SK-MEL-5 (cell line): ENCODE results near the gene ZBTB7C. TPM values are rescaled to one million over a fixed set of nuclear protein-coding genes. Genes with fewer than 3 reads are reported as not detected.

Experiments used
- DNase-seq: peaks from one replicate; pipeline ENCODE4 v3.0.0-alpha.2; 2016; ENCODE audit warnings: low read depth, low spot score
- in situ Hi-C: cut with HindIII; loops from 2 replicates; pipeline ENCODE4 v1.10.0; 2016; ENCODE audit warnings: low sequenced_read_pairs, high pct_unique_total_duplicates, low pct_unique_long_range_greater_than_20kb
- total RNA-seq: library from RNA; depleted of rRNA; stranded (reverse); fragments of >200 nt; shearing (Covaris generic); gene quantifications from 2 replicates; pipeline ENCODE4 v1.2.3, GENCODE V29; 2014

ZBTB7C gene
- total RNA-seq, 1 experiment from 2014 or later, result not detected

DNA sequence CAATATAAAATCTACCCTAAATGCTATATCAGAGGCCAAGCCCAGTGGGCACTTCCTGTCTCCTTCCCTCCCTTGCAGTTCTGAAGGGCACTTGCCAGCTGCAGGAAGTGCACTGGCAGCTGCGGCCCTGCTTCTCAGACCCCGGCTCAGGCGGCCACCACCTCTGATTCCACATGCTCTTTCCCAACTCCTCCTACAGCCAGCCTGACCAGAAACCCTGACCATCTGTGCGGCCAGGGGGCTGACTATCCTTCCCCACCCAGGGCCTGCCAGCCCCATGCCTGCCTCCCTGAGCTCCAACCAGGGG, 88.6 kb downstream of the ZBTB7C start:
- in situ Hi-C loops, result no loop called here
- no peak for DNase-seq

DNA sequence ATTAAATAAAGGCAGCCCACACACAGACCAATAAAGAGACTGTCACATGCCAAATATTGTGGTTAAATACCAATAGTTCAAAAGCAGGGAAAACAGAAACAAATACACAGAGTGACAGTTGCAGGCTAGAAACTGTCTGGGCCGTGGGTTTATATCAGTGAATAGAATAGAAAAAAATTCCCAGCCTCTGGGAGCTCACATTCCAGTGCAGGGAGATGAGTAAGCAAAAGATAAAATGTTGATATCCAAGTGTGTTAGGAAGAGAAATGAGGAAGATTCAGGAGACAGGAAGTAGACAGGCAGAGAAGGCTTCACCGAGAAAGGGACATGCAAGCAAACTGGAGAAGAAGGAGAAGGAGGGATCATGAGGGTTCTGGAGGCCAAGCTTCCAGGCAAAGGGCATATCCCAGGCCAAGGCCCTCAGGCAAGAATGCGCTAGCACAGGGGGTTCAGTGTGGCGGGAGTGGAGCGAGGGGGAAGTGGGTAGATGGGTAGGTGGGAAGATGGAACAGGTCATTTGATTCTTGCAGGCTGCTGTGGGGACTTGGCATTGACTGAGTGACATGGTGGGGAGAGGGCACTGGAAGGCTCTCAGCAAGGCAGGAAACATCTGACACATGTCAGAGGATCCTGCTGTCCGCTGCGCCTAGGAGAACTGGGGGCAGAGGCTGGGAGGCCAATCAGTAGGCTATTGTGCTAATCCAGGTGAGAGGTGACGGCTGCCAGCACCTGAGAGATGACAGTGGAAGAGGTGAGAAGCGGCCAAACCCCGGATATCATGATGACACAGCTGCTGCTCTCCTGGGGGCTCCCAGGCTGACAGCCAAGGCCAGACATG, 89.2 kb downstream of the ZBTB7C start:
- in situ Hi-C loops, result no loop called here
- no peak for DNase-seq

DNA sequence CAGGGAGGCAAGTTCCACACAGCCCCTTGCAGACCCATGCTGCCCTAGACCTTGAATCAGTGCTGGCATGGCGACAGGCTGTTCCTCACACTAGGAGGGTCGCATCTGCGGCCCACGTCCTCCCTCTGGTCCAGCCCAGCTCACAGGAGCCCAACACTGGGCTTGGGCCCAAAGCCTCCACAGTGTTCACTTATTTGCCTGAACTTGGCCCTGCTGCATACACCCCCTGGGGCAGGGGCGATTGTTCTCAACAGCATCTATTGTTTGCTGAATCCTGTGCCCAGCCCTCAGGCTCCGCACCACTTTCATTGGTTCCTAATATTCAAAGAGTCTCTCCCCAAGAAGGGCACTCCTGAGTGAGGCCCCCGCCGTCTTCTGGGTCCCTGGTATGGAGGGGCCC, 90.7 kb downstream of the ZBTB7C start:
- in situ Hi-C loops, result no loop called here
- no peak for DNase-seq

DNA sequence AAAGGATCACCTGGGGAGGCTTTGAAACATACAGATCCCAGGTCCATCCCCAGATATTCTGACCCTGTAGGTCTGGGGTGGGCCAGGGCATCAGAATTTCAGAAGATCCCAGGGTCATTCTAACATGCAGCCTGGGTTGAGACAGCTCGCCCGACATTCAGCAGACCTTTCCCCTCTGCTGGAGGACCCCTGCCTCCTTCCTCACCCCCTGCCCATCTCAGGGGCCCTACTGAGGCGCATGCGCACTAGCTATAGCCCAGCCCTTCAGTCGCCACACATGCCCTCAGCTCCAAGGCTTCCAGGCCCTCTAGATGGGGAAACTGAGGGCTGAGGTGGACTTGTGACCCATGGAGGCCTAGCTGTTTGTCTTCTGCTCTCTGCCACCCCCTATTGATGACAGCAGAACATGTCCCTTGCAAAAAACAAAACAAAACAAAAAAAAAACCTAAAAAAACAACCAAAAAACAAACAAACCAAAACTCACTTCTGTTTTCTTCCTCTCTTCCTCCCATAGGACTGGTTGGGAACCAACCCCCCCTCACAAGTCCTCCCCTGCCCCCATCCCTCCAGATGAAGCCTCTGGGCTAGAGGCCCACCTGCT, 91.3 kb downstream of the ZBTB7C start:
- no peak for DNase-seq
- in situ Hi-C loops, result no loop called here

DNA sequence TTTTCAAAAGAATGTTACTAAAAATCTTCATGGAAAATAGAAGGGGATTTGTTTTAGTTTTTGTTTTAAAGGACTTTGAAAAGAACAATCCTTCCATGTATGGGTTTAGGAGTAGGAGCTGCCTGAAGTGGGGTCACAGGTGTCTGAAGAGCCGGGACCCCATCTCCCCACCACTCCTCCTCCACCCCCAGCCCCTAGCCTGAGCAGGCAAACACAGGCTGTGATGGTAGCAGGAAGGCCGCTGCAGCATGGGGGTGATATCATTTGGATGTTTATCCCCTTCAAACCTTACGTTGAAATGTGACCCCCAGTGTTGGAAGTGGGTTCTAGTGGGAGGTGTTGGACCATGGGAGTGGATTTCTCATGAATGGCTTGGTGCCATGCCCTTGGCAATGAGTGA, 93.0 kb downstream of the ZBTB7C start:
- in situ Hi-C loops, result no loop called here
- no peak for DNase-seq

DNA sequence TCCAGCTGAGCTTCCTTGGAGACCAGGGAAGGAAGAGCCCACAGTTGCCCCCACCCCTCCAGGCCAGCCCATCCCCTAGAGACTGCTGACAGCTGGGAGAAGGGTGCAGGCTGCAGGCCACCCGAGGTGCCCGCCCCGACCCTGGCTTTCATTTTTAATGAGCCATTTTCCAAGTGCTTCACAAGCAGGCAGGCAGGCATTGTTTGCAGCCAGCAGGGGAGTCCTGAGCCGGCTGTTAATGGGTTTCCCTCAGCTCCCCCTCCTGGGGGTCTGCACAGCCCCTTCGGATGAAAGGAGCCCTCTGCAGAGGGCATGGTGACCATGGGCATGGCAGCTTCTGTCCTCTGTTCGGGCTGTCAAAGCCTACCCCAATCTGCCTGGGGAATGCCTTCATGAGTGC, 94.5 kb downstream of the ZBTB7C start:
- in situ Hi-C loops, result no loop called here
- no peak for DNase-seq

DNA sequence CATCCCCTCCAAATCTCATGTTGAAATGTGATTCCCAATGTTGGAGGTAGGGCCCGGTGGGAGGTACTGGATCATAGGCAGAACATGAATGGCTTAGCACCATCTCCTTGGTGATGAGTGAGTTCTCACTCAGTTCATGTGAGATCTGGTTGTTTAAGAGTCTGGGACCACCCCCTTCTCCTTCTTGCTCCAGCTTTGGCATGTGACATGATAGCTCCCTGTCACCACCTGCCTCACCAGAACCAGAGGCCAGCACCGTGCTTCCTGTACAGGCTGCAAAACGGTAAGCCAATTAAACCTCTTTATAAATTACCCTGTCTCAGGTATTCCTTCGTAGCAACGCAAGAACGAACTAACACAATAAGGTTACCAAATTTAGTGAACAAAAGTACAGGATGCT, 95.4 kb downstream of the ZBTB7C start:
- no peak for DNase-seq
- in situ Hi-C loops, result no loop called here

DNA sequence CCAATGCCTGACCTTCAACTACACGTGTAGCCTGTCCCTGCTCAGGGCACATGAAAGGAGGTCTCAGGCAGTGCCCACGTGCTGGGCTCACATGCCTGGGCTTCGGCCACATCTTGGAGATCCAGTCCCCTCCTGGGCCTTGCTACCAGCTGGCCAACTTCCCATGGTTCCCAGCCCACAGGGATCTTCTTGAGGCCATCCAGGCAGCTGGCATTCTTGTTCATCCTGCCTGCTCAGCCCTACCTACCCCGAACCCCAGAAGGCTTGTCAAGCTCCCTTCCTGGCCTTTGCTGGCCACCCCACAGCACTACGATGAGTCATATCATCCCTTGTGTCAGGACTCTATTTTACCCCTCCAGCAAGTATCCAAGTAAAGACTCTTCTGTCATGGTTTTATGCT, 97.1 kb downstream of the ZBTB7C start:
- DNase-seq, result no peak
- in situ Hi-C loops, result no loop called here

DNA sequence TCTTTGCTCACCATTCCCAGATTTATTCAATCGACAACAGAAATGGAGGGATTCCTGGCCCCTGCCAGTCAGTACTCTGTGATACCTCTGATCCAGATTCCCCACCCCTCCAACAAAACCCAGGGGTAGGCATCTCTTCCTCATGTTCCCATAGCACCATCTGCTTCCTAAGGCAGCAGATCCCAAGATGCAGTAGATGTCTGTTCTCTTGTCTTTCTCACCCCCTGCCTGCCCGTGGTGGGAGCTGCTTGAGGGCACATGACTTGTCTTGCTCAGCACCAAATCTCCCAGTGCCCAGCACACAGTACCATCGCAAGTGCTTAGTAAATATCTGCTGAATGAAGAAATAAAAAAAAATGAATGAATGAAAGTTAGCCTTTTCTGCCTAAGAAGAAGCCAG, 98.2 kb downstream of the ZBTB7C start:
- DNase-seq, result no peak
- in situ Hi-C loops, result no loop called here

DNA sequence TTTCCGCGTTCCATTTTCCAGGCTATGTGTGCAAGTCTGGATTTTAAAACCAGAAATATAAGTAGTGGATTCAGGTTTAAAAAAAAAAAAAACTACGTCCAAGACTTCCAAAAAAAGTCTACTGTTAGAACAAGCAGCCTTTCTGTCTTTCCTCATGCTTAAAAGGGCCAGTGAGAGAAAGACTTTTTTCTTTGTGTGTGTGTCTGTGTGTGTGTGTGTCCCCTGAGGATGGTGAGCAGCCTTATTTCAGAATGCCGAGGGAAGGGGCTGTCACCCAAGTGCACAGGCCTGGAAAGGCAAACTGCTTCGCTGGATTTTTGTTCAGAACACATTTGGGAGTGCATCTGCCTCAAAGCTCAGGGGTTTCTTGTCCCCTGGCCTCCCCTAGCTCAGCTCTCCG, 98.8 kb downstream of the ZBTB7C start:
- DNase-seq, result peak; percentile 39
- in situ Hi-C loops, result no loop called here

DNA sequence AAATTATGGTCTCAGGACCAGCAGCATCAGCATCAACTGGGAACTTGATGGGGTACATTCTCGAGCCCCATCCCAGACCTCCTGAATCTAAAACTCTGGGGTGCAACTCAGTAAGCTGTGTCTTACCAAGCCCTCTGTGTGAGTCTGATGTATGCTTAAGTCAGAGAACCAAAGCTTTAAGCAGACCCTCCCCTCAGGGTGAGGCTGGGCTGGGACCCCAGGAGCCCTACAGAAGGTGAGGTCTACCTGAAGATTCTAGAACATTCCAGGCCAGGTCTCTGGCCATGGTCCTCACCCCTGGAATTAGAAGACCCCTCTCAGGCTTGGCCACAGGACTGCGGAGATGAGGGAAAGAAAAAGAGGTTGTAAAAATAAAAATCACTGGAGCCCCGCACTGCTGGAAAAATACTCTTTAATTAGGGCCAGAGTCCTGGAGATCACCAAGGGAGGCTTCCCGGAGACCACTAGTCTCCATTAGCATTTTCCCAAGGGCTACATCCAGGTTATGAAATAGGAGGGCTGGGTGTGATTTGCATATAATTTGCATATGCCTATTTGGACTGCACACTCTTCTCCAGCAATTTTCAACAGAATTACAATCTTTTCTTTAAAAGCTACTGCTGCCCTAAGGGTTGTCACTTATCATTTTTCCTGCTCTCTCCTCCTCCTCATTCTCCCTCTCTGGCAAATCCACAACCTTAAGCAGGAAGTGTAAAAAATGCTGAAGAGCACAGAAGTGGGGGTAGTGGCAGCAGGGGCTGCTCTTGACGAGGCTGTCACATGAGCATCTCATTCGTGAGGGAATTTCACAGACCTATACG, 100.2 kb downstream of the ZBTB7C start:
- in situ Hi-C loops, result no loop called here
- DNase-seq, result no peak

DNA sequence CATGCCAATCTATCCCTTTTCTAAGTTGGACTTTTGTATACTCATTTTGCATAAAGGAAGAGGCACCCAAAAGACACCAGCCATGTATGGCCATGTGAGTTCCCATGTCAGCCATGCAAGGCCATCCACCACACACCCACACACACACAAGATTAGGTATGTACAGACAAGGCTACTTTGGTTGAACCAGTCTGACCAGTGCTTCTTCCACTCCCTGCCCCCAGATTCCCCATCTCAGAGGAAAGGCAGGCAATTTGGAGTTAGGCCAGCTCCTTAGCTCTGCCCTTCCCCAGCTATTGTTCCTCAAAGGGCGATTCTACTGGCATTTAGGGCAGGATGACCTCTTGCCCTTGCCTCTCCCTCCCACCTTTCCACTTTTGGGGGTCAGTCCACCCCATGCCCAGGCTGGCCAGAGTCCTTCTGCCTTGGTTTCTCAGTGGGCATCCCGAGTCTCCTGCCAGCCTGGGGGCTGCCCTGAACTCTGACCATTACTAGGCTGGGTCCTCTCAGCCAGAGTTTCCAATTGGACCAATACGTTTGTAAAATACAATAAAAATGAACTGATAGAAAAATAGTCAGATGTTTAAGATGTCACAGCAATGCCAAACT, 101.1 kb downstream of the ZBTB7C start:
- in situ Hi-C loops, result no loop called here
- no peak for DNase-seq

DNA sequence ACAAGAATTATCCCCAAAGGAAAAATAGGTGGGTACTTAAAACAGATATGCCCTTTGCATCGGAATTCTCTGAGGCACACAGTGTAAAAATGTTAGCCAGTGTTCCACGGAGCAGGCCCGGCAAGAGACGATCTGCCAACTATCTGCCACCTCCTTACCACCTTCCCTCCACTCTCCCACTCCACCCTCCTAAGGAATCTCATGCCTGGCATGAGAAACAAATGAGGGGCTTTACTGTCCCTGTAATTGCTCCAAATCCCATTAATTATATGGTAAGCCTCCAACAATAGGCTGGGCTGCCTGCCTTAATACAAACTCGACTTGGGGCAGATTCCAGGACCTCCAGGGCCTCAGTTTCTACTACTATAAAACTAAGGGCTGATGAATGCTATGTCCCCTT, 102.3 kb downstream of the ZBTB7C start:
- in situ Hi-C loops, result no loop called here
- DNase-seq, result no peak

DNA sequence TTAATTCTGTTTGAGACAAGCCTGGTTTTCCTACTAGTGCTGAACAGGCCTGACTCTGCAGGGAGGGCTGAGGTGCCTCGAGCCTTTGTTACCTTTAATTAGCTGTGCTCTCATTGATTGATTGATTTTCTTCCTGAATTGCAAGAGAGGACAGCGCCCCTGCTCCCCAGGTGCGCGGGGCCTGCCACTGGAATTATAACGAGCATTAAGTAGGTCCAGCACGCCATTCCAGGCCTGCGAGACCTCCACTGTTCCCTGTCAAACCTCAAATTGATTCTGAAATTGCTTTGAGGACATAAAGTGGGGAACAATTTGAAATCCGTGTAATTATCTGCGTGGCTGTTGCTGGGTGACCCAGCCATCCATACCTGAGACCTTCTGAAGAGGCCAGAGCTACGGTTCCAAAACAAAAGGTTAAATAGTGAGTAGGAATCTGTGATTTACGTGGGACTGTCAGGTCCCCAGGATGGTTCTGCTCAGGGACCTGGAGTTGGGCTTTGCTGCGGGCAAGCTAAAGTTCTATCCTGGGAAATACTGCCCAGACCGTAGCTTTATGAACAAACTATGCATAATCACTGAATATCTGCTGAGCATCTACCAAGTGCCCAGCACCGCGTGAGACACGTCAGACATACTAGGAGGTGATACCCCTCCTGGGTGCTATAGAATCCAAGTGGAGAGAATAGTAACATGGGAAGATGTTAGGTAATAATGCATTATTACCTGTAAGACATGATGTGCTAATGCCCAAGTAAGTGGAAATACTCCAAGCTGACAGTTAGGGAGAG, 104.1 kb downstream of the ZBTB7C start:
- no peak for DNase-seq
- in situ Hi-C loops, result no loop called here

DNA sequence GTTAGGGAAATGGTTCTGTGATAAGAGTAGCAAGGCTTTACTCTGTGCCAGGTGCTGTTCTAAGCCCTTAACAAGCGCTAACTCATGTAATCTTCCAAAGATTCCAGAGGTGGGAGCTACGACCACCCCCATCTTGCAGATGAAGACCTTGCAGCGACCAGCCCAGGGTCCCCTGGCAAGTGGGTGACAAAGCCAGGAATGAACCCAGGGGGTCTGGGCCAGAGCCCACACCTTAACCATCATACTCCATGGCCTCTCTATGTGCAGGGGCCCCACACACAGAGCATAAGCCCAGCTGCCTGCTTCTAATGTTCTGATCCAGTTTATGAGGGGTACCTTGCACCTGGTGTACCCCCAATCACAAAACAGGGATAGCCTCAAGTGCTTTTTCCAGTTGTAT, 105.3 kb downstream of the ZBTB7C start:
- in situ Hi-C loops, result no loop called here
- no peak for DNase-seq

DNA sequence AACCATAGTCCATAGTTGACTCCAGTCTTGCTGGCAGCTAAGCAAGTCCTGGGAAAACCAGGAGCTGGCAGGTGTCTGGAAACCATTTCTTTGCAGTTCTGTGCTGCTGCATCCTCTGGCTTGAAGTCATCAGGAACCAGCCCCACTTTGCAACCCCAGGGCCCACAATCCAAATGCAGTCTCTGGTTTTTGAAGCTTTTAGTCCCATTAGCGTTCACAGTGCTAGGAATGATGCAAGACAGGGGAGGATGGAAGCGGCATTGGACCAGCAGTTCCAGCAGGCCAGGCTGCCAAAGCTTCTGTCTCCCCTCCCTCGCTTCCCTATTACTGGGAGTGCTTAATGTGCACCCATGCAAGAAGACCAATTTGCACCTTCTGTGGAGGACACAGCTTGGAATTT, 106.4 kb downstream of the ZBTB7C start:
- in situ Hi-C loops, result no loop called here
- no peak for DNase-seq

DNA sequence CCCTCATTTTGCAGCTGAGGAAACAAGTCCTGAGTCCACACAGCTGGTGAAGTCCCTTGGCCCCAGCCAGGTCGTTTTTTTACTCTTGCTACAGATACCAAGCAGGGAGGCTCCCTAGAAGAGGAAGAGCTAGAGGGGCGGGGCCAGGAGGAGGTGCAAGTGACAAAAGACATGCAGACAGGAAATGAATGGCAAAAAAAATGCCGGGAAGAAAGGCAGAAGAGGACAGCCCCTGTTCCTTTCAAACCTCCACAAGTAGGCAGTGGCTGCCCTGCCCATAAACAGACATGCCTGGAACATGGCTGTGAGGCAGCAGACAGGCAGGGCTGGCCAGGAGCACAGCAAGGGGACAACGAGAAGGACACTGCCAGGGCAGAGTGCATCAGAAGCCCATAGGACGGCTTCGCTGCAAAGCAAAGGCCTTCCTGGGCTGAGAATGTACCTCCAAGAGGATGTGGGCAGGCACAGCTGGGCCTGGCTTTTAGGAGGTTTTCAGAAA, 108.7 kb downstream of the ZBTB7C start:
- no peak for DNase-seq
- in situ Hi-C loops, result no loop called here

DNA sequence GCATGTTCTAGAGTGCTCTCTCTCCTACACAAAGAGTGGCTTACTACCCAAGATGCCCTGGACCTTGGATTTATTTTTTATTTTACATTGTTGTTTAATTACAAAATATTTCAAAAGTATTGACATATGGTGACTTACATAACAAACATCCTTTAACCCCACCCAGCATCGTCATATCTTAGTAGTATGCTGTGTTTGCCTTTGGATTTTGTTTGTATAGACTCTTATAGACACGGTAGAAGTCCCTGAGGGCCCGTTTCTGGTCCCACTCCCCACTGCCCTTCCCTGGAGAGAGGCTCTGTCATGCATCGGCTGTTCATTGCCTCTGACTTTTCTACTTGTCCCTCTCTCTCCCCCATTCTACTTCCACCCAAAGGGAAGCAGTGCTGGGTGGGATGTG, 112.0 kb downstream of the ZBTB7C start:
- in situ Hi-C loops, result no loop called here
- no peak for DNase-seq
